ENCODE results near the gene CTXN1. TPM values are rescaled to one million over a fixed set of nuclear protein-coding genes. Genes with fewer than 3 reads are reported as not detected.

The CTXN1 gene
- total RNA-seq, 3 donors from 2014 or later (not counting 1 experiment from before 2014, with no cell fraction given), result 0.39 TPM; not detected in 2

DNA sequence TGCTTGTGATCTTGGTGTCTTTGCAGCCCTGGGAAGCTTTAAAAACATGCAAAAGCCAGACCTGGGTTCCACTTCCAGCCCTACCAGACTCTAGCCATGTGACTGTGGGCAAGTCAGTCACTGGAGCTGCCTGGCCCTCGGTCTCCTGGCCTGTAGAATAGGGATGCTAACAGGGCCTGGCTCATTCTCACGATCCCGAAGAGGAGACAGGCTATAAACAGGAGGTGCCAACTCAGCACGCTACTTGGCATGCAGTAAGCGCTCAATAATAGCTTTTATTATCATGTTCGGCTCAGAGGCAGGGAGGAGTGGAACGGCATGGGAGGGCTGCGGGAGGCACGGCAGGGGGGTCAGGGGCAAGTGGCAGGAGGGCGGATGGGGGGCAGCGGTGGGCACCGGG is 1.7 kb downstream of the CTXN1 start:
- Histone ChIP-seq H3K27ac (ENCODE audit: low read length) (no peak overlapping the region), H3K9me3 (ENCODE audit: control insufficient read depth, insufficient read depth, low read length) (no peaks in the 10 kb centered on the region), H3K27me3 (ENCODE audit: control insufficient read depth, insufficient read depth, low read length) (no peaks in the 10 kb centered on the region), H3K4me1 (ENCODE audit: control insufficient read depth, insufficient read depth, low read length) (peaks cover 37% of the 10 kb centered on the region), H3K4me3 (ENCODE audit: low read length) (no peak overlapping the region), H3K36me3 (ENCODE audit: control insufficient read depth, insufficient read depth, low read length) (peaks cover 11% of the 10 kb centered on the region)
- peak overlapping the region; percentile 55 for H3K4me3 Mint-ChIP-seq
- H3K4me1 Mint-ChIP-seq, result peaks cover 16 to 41% of the 10 kb centered on the region in 2 donors
- 93% methylated on average over 12 of the region's 12 CpGs for whole genome bisulfite sequencing (ENCODE audit: insufficient coverage)
- H3K27ac Mint-ChIP-seq, result peak overlapping the region in 1 of 2 donors; percentile 47
- H3K9me3 Mint-ChIP-seq, result no peaks in the 10 kb centered on the region
- no peak for ATAC-seq
- DNase-seq, result no peak
- peaks cover 0 to 7% of the 10 kb centered on the region in 2 donors for H3K27me3 Mint-ChIP-seq (ENCODE audit: low read depth in 2 of 2)
- intact Hi-C loops (cut with micrococcal nuclease), result no loop called here
- TF ChIP-seq, protein P1, sequence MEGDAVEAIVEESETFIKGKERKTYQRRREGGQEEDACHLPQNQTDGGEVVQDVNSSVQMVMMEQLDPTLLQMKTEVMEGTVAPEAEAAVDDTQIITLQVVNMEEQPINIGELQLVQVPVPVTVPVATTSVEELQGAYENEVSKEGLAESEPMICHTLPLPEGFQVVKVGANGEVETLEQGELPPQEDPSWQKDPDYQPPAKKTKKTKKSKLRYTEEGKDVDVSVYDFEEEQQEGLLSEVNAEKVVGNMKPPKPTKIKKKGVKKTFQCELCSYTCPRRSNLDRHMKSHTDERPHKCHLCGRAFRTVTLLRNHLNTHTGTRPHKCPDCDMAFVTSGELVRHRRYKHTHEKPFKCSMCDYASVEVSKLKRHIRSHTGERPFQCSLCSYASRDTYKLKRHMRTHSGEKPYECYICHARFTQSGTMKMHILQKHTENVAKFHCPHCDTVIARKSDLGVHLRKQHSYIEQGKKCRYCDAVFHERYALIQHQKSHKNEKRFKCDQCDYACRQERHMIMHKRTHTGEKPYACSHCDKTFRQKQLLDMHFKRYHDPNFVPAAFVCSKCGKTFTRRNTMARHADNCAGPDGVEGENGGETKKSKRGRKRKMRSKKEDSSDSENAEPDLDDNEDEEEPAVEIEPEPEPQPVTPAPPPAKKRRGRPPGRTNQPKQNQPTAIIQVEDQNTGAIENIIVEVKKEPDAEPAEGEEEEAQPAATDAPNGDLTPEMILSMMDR (IDR thresholded peaks at IDR 0.05), result no peak
- H3K36me3 Mint-ChIP-seq, result no peaks in the 10 kb centered on the region

GRCh38 chr19:7923295-7924191 is 2.4 kb downstream of the CTXN1 start:
- Mint-ChIP-seq H3K27ac (peak overlapping the region in 1 of 2 donors; percentile 62), H3K4me3 (peak overlapping the region; percentile 49), H3K9me3 (no peaks in the 10 kb centered on the region), H3K36me3 (no peaks in the 10 kb centered on the region), H3K4me1 (peaks cover 16 to 36% of the 10 kb centered on the region in 2 donors), H3K27me3 (ENCODE audit: low read depth in 2 of 2) (peaks cover 0 to 7% of the 10 kb centered on the region in 2 donors)
- Histone ChIP-seq H3K36me3 (ENCODE audit: control insufficient read depth, insufficient read depth, low read length) (peaks cover 11% of the 10 kb centered on the region), H3K27me3 (ENCODE audit: control insufficient read depth, insufficient read depth, low read length) (peaks cover 7% of the 10 kb centered on the region), H3K4me3 (ENCODE audit: low read length) (no peak overlapping the region), H3K27ac (ENCODE audit: low read length) (no peak overlapping the region), H3K4me1 (ENCODE audit: control insufficient read depth, insufficient read depth, low read length) (peaks cover 41% of the 10 kb centered on the region), H3K9me3 (ENCODE audit: control insufficient read depth, insufficient read depth, low read length) (no peaks in the 10 kb centered on the region)
- ATAC-seq, result no peak
- intact Hi-C loops (cut with micrococcal nuclease), result no loop called here
- no peak for DNase-seq
- 69% methylated on average over 29 of the region's 31 CpGs for WGBS (ENCODE audit: insufficient coverage)
- TF ChIP-seq, protein P1 (IDR thresholded peaks at IDR 0.05), result no peak

GRCh38 chr19:7922836-7923195 is 3.1 kb downstream of the CTXN1 start:
- Mint-ChIP-seq H3K4me1 (peaks cover 16 to 40% of the 10 kb centered on the region in 2 donors), H3K9me3 (no peaks in the 10 kb centered on the region), H3K4me3 (peak overlapping the region; percentile 49), H3K27me3 (ENCODE audit: low read depth in 2 of 2) (peaks cover 0 to 9% of the 10 kb centered on the region in 2 donors), H3K36me3 (no peaks in the 10 kb centered on the region), H3K27ac (peak overlapping the region in 1 of 2 donors; percentile 62)
- intact Hi-C loops (cut with micrococcal nuclease), result no loop called here
- Histone ChIP-seq H3K9me3 (ENCODE audit: control insufficient read depth, insufficient read depth, low read length) (no peaks in the 10 kb centered on the region), H3K4me1 (ENCODE audit: control insufficient read depth, insufficient read depth, low read length) (peaks cover 49% of the 10 kb centered on the region), H3K4me3 (ENCODE audit: low read length) (no peak overlapping the region), H3K27me3 (ENCODE audit: control insufficient read depth, insufficient read depth, low read length) (peaks cover 9% of the 10 kb centered on the region), H3K27ac (ENCODE audit: low read length) (no peak overlapping the region), H3K36me3 (ENCODE audit: control insufficient read depth, insufficient read depth, low read length) (peaks cover 11% of the 10 kb centered on the region)
- no peak for ATAC-seq
- 91% methylated on average over 8 of the region's 8 CpGs for WGBS (ENCODE audit: insufficient coverage)
- DNase-seq, result no peak
- TF ChIP-seq, protein P1 (IDR thresholded peaks at IDR 0.05), result no peak

All from natural killer cell (primary cell).